NCI-H510A (cell line): ENCODE results near the gene C1orf167.

ENCODE experiments used
- DNase-seq: peaks from one replicate; lab custom pipeline; 2025; lab: John Stamatoyannopoulos, UW

The C1orf167 gene

GRCh38 chr1:11761285-11761684 is 708 bp upstream of the C1orf167 start:
- no peak for DNase-seq

GRCh38 chr1:11764115-11764514 is 2.1 kb downstream of the C1orf167 start:
- no peak for DNase-seq

GRCh38 chr1:11764519-11764918 is 2.5 kb downstream of the C1orf167 start:
- no peak for DNase-seq

GRCh38 chr1:11765661-11766428 is 3.9 kb downstream of the C1orf167 start:
- no peak for DNase-seq

- DNase-seq, result no peak
Measured at GRCh38 chr1:11766429-11766776, 4.4 kb downstream of the C1orf167 start.

- no peak for DNase-seq
Measured at GRCh38 chr1:11767922-11768704, 6.1 kb downstream of the C1orf167 start.

- no peak for DNase-seq
Measured at GRCh38 chr1:11768821-11769220, 6.8 kb downstream of the C1orf167 start.

- no peak for DNase-seq
Measured at GRCh38 chr1:11769274-11769673, 7.3 kb downstream of the C1orf167 start.

- DNase-seq, result no peak
Measured at GRCh38 chr1:11770011-11770410, 8.0 kb downstream of the C1orf167 start.

GRCh38 chr1:11771481-11772043 is 9.6 kb downstream of the C1orf167 start:
- DNase-seq, result no peak

- no peak for DNase-seq
Measured at GRCh38 chr1:11772458-11772857, 10.5 kb downstream of the C1orf167 start.

GRCh38 chr1:11774753-11775152 is 12.8 kb downstream of the C1orf167 start:
- no peak for DNase-seq

- no peak for DNase-seq
Measured at GRCh38 chr1:11777658-11778322, 15.8 kb downstream of the C1orf167 start.

- DNase-seq, result no peak
Measured at GRCh38 chr1:11778336-11778735, 16.3 kb downstream of the C1orf167 start.

GRCh38 chr1:11778844-11779623 is 17.0 kb downstream of the C1orf167 start:
- no peak for DNase-seq

GRCh38 chr1:11779715-11780379 is 17.9 kb downstream of the C1orf167 start:
- DNase-seq, result no peak

GRCh38 chr1:11780380-11781147 is 18.6 kb downstream of the C1orf167 start:
- DNase-seq, result no peak

GRCh38 chr1:11781297-11781696 is 19.3 kb downstream of the C1orf167 start:
- DNase-seq, result no peak

- DNase-seq, result no peak
Measured at GRCh38 chr1:11782127-11782708, 20.2 kb downstream of the C1orf167 start.

GRCh38 chr1:11783556-11783955 is 21.6 kb downstream of the C1orf167 start:
- DNase-seq, result no peak
